K562 (cell line): Measurements from ENCODE around the gene UBR4. TPM values are rescaled to one million over a fixed set of nuclear protein-coding genes. Genes with fewer than 3 reads are reported as not detected.

ENCODE experiments used
- CEBPG ChIP-seq, 3 experiments: fragments of 200-800 bp in 1 of 3; sonication (Bioruptor generic) in 1 of 3; sonication (generic) in 1 of 3; formaldehyde crosslinking in 1 of 3; IDR thresholded peaks in 2 of 3; conservative IDR thresholded peaks in 1 of 3; 2 replicates each; pipeline versions ENCODE4 v1.6.1 to v1.8.0; 2016 to 2022; ENCODE audit warnings: missing compliant biosample characterization in 2 of 3, missing genetic modification characterization in 2 of 3, mild to moderate bottlenecking in 1 of 3, missing genetic modification reagents in 1 of 3
- CSDE1 ChIP-seq, 2 experiments: fragments of 450-650 bp; IDR thresholded peaks; 2 replicates each; pipeline ENCODE4 v1.6.1; 2016; ENCODE audit warnings: mild to moderate bottlenecking in 1 of 2
- DIDO1 ChIP-seq: fragments of 450-650 bp; IDR thresholded peaks from 2 replicates; pipeline ENCODE4 v1.6.1; 2016; ENCODE audit warnings: low read depth, missing biosample characterization, missing genetic modification characterization
- ESRRA ChIP-seq: fragments of 450-650 bp; IDR thresholded peaks from 2 replicates; pipeline ENCODE4 v1.6.1; 2014; ENCODE audit warnings: low read depth, mild to moderate bottlenecking, moderate library complexity, borderline replicate concordance
- FOXP1 ChIP-seq: sonication (generic); formaldehyde crosslinking; IDR thresholded peaks from 2 replicates; pipeline ENCODE4 v1.8.0; 2022; ENCODE audit warnings: mild to moderate bottlenecking, missing genetic modification reagents
- LCOR ChIP-seq: sonication (generic); formaldehyde crosslinking; IDR thresholded peaks from 2 replicates; pipeline ENCODE4 v1.8.0; 2022; ENCODE audit warnings: mild to moderate bottlenecking, missing genetic modification reagents
- NONO ChIP-seq, 2 experiments: fragments of 200-400 bp in 1 of 2; fragments of 450-650 bp in 1 of 2; formaldehyde crosslinking in 1 of 2; IDR thresholded peaks; 2 replicates each; pipeline ENCODE4 v1.6.1; 2017; ENCODE audit warnings: low read depth in 2 of 2, mild to moderate bottlenecking in 2 of 2, moderate library complexity in 2 of 2, low read length in 1 of 2
- POLR2A ChIP-seq: fragments of 450-650 bp; conservative IDR thresholded peaks from 2 replicates; pipeline ENCODE4 v1.6.1; 2016
- polyA plus RNA-seq, 8 experiments: library from polyadenylated mRNA; depleted of rRNA in 4 of 8; stranded (reverse) in 5 of 8; unstranded in 3 of 8; fragments of >200 nt; fragmentation: Nextera tagmentation in 2 of 8; fragmentation: Illumina TruSeq in 1 of 8; extraction: Ambion mirVana in 2 of 8; extraction: Trizol in 1 of 8; gene quantifications; 2 replicates each; pipeline versions ENCODE4 v1.2.1 to v1.2.3, GENCODE V29; 2011 to 2014; ENCODE audit warnings: inconsistent platforms in 1 of 8, missing spikeins in 1 of 8
- total RNA-seq, 7 experiments: library from RNA; depleted of rRNA in 6 of 7; stranded (reverse); fragments of >200 nt in 6 of 7; fragmentation: Illumina TruSeq in 2 of 7; extraction: Trizol in 2 of 7; gene quantifications; 2 replicates each; pipeline versions ENCODE4 v1.2.1 to v1.2.3, GENCODE V29; 2011 to 2021; ENCODE audit warnings: low replicate concordance in 1 of 7
- TF ChIP-seq, protein P1 (sequence below), 2 experiments: fragments of 450-650 bp; IDR thresholded peaks; 2 replicates each; pipeline ENCODE4 v1.6.1; 2016; ENCODE audit warnings: mild to moderate bottlenecking in 2 of 2, borderline replicate concordance in 1 of 2, low read depth in 1 of 2, moderate library complexity in 1 of 2
- TF ChIP-seq, protein P2 (sequence below): fragments of 250-450 bp; sonication (Bioruptor Pico); IDR thresholded peaks from 2 replicates; pipeline ENCODE4 v1.5.0; 2021
- TF ChIP-seq, protein P3 (sequence below): sonication (generic); formaldehyde crosslinking; IDR thresholded peaks from 2 replicates; pipeline ENCODE4 v1.8.1; 2023; ENCODE audit warnings: mild to moderate bottlenecking, missing genetic modification reagents

The UBR4 gene
- total and polyA plus RNA-seq, 9 of the 15 experiments (the other 6 are each of a cell fraction or from before 2014, with no cell fraction given): 55.4 to 277 (median 123) TPM

DNA sequence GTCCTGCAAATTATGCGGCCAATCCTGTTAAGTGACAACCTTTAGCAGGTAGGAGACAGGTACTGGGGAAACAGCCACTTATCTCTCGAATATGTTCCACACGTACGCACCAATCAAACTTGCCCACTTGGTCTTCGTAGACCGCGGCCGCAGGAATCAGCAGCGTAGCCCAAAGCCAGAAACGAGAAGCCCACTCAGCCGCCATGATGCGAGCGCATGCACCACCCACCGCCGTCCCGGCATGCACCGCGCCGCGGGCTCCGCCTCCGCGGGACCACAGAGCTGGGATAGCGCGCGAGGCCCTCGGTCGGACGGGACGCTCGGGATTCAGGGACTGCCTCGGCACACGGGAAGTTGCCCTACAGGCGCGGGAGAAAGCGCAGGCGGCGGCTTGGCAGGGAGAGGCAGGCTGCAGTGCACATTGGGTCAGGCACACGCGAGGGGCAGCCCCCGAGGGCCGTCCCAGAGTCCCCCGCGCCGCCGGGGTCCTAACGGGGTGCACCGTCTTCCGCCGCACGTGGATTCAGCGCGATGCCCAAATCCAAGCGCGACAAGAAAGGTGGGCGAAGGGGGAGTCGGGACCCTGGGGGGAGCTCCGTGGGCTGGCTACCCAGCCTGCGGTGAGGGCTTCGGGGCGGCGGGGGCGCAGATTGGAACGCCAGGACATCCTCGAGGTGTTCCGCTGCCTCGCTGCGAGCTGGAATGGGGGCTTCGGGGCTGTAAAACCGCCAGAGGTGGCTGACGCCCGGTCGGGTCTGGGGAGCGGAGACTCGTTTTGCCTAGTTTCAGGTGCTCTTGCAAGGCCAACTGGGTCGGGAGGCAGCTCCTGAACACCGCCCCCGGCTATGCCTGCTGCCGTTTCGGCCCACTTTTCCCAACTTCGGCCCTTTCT lies 41.5 kb upstream of the UBR4 start, which contains the start of the genes EMC1 and MRTO4 (continued):
- TF ChIP-seq, protein P1, sequence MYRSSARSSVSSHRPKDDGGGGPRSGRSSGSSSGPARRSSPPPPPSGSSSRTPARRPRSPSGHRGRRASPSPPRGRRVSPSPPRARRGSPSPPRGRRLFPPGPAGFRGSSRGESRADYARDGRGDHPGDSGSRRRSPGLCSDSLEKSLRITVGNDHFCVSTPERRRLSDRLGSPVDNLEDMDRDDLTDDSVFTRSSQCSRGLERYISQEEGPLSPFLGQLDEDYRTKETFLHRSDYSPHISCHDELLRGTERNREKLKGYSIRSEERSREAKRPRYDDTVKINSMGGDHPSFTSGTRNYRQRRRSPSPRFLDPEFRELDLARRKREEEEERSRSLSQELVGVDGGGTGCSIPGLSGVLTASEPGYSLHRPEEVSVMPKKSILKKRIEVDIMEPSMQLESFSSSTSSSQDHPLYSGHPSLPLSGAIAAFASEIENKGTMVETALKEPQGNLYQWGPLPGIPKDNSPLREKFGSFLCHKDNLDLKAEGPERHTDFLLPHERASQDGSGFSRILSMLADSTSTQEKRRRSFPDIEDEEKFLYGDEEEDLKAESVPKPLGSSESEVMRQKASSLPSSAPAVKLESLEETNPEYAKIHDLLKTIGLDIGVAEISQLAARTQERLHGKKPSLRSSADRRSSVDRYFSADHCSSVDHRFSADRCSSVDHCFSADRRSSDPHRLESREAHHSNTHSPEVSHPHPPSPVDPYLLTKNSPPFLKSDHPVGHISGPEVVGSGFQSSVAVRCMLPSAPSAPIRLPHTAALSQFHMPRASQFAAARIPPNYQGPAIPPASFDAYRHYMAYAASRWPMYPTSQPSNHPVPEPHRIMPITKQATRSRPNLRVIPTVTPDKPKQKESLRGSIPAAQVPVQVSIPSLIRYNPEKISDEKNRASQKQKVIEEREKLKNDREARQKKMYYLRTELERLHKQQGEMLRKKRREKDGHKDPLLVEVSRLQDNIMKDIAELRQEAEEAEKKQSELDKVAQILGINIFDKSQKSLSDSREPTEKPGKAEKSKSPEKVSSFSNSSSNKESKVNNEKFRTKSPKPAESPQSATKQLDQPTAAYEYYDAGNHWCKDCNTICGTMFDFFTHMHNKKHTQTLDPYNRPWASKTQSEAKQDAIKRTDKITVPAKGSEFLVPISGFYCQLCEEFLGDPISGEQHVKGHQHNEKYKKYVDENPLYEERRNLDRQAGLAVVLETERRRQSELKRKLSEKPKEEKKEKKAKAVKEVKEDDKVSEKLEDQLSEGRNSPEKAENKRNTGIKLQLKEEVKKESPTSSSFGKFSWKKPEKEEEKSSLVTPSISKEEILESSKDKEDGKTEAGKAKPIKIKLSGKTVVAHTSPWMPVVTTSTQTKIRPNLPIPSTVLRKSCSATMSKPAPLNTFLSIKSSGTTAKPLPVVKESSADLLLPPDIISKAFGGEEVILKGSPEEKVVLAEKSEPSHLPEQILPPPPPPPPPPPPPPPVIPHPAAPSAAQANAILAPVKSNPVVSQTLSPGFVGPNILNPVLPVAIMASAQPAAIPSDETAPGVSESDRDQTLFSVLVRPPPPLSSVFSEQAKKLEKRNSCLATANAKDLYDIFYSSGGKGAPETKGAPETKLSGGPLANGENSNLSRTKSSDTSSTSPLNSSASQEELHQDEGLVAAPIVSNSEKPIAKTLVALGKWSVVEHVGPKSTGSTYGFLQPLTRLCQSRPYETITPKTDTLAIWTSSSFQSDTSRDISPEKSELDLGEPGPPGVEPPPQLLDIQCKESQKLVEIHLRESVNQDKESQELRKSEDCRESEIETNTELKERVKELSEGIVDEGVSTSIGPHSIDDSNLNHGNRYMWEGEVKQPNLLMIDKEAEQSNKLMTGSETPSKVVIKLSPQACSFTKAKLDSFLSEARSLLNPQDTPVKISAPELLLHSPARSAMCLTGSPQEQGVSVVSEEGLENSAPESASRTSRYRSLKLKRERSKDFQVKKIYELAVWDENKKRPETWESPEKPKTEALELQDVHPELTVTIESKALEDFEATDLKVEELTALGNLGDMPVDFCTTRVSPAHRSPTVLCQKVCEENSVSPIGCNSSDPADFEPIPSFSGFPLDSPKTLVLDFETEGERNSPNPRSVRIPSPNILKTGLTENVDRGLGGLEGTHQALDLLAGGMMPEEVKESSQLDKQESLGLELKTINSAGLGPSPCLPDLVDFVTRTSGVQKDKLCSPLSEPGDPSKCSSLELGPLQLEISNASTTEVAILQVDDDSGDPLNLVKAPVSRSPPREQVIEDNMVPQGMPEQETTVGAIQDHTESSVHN (IDR thresholded peaks at IDR 0.05; ENCODE audit: borderline replicate concordance in 1 of 2, low read depth in 1 of 2): no peak
- TF ChIP-seq POLR2A: peak; percentile 97
- TF ChIP-seq, protein P2, sequence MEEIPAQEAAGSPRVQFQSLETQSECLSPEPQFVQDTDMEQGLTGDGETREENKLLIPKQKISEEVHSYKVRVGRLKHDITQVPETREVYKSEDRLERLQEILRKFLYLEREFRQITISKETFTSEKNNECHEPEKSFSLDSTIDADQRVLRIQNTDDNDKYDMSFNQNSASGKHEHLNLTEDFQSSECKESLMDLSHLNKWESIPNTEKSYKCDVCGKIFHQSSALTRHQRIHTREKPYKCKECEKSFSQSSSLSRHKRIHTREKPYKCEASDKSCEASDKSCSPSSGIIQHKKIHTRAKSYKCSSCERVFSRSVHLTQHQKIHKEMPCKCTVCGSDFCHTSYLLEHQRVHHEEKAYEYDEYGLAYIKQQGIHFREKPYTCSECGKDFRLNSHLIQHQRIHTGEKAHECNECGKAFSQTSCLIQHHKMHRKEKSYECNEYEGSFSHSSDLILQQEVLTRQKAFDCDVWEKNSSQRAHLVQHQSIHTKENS (CRISPR knock-in tag): no peak; the same call in 1 of the 2 replicates
- TF ChIP-seq CSDE1 (IDR thresholded peaks at IDR 0.05): 0 out of 4 replicates have a peak, but pooled peaks of 1 of the 2 experiments have one; percentile 9
- peak in 1 of 2 experiments; percentile 78; a peak in 2 of 4 replicates for TF ChIP-seq NONO (IDR thresholded peaks at IDR 0.05; ENCODE audit: low read depth in 2 of 2, low read length in 1 of 2)
- peak; percentile 50; the same call in 1 of the 2 replicates for TF ChIP-seq FOXP1
- peak; percentile 92; the same call in 1 of the 2 replicates for TF ChIP-seq LCOR (CRISPR knock-in tag)
- peak; percentile 79; the same call in 1 of the 2 replicates for TF ChIP-seq ESRRA
- TF ChIP-seq, protein P3, sequence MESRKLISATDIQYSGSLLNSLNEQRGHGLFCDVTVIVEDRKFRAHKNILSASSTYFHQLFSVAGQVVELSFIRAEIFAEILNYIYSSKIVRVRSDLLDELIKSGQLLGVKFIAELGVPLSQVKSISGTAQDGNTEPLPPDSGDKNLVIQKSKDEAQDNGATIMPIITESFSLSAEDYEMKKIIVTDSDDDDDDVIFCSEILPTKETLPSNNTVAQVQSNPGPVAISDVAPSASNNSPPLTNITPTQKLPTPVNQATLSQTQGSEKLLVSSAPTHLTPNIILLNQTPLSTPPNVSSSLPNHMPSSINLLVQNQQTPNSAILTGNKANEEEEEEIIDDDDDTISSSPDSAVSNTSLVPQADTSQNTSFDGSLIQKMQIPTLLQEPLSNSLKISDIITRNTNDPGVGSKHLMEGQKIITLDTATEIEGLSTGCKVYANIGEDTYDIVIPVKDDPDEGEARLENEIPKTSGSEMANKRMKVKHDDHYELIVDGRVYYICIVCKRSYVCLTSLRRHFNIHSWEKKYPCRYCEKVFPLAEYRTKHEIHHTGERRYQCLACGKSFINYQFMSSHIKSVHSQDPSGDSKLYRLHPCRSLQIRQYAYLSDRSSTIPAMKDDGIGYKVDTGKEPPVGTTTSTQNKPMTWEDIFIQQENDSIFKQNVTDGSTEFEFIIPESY: peak; percentile 69
- TF ChIP-seq CEBPG (CRISPR knock-in tag; IDR thresholded peaks at IDR 0.05): no peak
- no peak for TF ChIP-seq CEBPG (tag; conservative IDR thresholded peaks at IDR 0.05 in 1 of 2, IDR thresholded peaks at IDR 0.05 in 1 of 2)
- peak; percentile 92 for TF ChIP-seq DIDO1 (tag)
